HG03354 (cell line): Measurements from ENCODE around the gene PTPN18.
"Not testable (repeated sequence)": the region's sequence is repeated elsewhere in the genome, so short reads cannot be mapped to it uniquely, and the experiment has no call there.

Source experiments
- ATAC-seq: cut with Tn5 transposase; IDR thresholded peaks from one replicate; pipeline ENCODE4 v1.9.1; 2021; ENCODE audit warnings: mild to moderate bottlenecking; ENCODE audit not compliant: unreplicated experiment, poor library complexity, severe bottlenecking

PTPN18 gene

GRCh38 chr2:130378206-130378897 is 22.5 kb downstream of the PTPN18 start:
- ATAC-seq, result no peak

DNA sequence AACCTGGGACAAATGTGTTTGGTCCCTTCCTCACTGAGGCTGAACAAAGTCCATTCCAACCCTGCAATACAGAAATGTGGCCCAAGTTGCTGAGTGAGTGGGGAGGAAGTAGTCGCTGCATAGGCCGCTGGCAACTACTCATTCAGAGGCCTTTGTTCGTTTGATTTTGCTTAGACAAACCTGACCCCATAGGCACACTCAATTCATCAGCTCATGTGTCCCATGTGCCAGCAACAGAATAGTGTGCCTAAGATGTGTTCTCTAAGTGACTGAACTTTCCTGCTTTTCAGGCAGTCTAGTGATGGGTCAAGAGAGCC is 23.0 kb downstream of the PTPN18 start:
- no peak for ATAC-seq

DNA sequence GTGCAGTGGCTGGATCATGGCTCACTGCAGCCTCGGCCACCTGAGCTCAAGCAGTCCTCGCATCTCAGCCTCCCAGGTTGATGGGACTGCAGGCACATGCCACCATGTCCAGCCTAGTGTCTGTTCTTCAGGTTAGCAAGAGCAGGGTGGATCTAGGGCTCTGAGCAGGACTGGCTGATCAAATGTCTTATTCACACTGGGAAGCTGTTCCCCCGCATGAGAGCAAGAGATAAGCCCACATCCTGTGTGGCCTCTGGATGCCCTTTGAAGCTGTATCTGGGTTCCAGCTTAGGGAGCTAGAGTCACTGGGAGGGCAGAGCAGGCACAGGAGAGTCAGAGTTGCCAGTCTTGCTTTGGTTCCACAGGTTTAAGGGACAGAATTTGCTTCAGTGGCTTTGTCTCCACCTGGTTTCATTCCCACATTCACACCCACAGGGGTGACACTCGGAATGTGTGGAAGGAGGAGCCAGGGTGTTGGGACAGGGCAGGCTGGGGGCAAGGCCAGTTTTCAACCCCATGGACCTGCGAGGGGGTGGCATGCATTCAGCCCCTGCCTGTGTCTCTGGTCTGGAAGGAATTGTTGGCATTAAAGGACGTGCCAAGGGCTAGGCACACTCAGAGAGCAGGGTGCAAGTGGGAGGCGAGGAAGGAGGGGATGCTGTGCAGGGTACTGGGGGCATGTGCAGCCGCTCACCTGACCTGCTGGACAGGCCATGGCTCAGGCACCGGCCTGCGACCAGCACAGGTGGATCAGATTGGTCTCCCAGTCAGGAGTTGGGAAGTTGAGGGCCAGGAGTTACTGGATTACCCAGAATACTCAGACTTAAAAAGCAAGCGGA is 24.5 kb downstream of the PTPN18 start:
- ATAC-seq, result no peak

GRCh38 chr2:130381145-130381544 is 25.3 kb downstream of the PTPN18 start:
- no peak for ATAC-seq

- ATAC-seq, result no peak
These were observed 25.8 kb downstream of the PTPN18 start for GRCh38 chr2:130381619-130382018.

DNA sequence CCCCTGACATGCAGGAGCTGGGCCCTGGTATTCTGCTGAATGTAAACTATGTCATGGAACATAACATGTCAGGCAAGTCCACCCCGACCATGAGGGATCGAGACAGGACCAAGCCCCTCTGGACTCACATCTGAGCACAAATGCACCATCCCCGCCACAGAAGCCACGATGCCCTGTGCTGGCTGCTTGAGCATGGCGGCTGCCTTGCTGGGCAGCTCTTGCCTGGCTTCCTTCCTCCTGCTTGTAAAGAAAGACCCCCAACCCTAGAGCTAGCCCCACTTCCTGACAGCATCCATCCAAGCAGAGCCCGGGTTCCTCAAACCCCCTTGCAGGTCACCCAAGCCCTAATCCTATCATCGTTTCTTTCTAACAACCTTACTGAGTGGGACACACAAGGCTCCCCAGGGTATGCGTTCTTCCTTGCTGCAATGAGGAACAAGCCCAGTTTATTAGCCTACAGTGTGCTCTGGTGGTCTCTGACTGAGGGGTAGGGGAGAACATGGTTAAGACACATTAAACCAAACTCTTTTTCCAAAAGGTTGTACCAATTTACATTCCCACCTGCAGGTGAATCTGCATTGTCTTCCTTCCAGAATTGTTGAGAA is 26.6 kb downstream of the PTPN18 start:
- ATAC-seq, result no peak

GRCh38 chr2:130385709-130386108 is 29.9 kb downstream of the PTPN18 start:
- no peak for ATAC-seq

- ATAC-seq, result no peak
These were observed 31.2 kb downstream of the PTPN18 start for GRCh38 chr2:130387071-130387400.

DNA sequence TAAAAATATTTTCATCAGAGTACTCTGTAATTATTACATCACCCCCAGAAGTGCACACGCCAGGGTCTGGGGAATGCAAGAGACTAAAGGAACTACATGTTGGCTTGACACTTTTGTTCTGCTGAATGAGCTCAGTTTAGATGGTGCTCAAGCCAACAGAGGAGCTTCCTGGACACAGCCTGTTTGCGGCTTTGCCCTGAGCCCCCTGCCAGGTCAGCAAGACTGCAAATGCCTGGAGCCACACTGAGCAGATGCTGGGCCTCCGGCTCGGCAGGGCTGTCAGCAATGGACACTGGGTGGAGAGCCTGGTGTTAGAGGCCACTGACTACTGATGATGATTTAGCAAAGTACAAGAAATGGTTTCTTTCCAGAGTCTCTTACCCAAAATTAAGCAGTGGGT is 31.9 kb downstream of the PTPN18 start:
- no peak for ATAC-seq

DNA sequence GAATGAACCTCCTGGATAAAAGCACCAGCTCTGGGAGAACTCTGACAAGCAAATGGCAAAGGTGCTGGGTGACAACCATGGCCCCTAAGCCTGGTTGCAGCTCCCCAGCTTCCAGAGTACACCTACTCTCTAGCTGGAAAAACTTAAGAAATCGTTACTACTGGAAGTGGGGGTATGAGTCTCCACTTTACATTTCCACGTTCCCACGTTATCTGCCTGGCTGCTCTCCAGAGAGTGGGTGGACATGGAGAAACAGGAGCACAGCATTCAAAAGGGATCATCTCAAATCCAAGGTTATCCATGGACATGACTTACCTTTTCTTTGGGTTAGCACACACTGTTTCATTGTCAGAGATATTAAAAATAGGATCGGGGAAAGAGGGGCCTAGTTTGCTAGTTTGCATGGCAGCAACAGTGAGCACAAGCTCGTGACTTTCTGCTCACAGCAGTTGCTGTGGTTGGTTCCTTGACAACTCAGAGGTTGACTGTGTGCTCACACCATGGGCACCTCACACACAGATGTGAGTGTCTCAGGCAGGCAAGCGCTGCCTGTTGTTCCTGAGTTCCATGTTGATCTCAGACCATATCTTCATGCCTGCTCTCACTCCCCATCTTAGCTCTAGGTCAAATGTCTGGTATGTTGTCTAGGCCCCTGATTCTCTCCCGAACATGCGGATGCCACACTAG is 32.5 kb downstream of the PTPN18 start:
- ATAC-seq, result no peak

- ATAC-seq, result no peak
These were observed 33.5 kb downstream of the PTPN18 start for GRCh38 chr2:130389358-130389757.

DNA sequence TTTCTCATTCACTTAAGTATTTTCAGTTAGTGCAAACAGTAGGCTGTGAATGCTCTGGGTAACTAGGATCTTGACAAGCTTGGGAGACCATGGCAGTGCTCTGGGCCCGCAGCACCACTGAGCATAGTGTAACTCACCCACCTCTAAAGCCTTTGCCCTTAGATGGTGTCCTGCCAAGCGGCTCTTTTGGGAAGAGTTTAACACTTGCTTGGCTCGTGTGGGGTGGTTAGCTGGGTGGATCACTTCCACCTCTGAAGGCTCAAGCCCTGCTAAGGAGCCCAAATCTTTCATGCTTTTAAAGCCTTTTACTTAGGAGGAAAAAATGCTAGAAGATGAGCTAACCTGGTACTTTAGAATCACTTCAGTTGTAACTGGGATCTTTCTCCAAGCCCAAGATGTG is 33.9 kb downstream of the PTPN18 start:
- ATAC-seq, result no peak

GRCh38 chr2:130390460-130391057 is 34.7 kb downstream of the PTPN18 start:
- ATAC-seq, result peak; percentile 24

GRCh38 chr2:130391058-130391871 is 35.4 kb downstream of the PTPN18 start:
- ATAC-seq, result peak; percentile 91

GRCh38 chr2:130391872-130392670 is 36.2 kb downstream of the PTPN18 start:
- no peak for ATAC-seq

GRCh38 chr2:130393318-130393910 is 37.6 kb downstream of the PTPN18 start:
- ATAC-seq, result no peak

GRCh38 chr2:130406280-130406679 is 50.4 kb downstream of the PTPN18 start:
- ATAC-seq, result not testable (repeated sequence)

- not testable (repeated sequence) for ATAC-seq
These were observed 60.8 kb downstream of the PTPN18 start for GRCh38 chr2:130416693-130417092.
